ENCODE measurements around the gene ACBD4.

DNA sequence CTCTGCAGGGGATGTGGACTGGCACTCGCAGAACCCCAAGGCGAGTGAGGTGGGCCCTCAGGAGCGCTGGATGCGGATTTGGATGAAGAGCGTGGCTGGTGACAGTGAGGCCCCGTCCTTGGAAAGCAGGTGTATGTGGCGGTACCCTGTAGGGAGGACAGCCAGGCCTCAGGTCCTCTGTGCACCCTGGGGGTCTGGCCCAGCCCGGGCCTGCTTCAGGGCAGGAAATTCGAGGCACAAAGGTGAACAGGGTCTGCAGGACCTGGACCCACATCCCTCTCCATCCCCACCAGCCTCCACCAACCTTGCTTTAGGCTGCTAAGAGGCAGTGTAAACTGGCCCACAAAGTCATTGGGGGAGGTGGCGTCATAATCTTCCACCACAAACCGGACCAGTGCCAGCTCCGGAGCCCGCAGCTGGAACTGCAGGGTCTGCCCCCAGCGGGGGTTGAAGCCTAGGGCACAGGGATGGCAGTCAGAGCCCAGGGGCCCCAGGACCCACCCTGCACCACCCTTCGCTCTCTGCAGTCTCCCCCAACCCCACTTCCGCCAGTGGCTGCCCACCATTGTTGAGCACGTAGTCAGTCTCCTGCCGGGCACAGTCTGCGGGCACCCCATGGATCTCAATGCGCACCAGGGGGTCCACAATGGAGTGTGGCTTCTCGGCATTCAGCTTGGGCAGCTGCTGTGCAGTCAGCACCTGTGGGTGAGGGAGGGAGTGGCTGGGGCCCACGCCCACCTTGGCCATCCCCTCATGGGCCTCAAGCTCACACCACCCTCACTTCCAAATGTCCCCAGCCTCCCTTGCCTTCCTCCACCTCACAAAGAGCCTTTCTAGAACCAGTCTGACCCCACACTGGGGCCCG lies 22.7 kb upstream of the ACBD4 start:
- TF ChIP-seq, protein P1, sequence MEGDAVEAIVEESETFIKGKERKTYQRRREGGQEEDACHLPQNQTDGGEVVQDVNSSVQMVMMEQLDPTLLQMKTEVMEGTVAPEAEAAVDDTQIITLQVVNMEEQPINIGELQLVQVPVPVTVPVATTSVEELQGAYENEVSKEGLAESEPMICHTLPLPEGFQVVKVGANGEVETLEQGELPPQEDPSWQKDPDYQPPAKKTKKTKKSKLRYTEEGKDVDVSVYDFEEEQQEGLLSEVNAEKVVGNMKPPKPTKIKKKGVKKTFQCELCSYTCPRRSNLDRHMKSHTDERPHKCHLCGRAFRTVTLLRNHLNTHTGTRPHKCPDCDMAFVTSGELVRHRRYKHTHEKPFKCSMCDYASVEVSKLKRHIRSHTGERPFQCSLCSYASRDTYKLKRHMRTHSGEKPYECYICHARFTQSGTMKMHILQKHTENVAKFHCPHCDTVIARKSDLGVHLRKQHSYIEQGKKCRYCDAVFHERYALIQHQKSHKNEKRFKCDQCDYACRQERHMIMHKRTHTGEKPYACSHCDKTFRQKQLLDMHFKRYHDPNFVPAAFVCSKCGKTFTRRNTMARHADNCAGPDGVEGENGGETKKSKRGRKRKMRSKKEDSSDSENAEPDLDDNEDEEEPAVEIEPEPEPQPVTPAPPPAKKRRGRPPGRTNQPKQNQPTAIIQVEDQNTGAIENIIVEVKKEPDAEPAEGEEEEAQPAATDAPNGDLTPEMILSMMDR (IDR thresholded peaks at IDR 0.05; ENCODE audit: low read depth, low read length, missing input control): no peak
- TF ChIP-seq, protein P2, sequence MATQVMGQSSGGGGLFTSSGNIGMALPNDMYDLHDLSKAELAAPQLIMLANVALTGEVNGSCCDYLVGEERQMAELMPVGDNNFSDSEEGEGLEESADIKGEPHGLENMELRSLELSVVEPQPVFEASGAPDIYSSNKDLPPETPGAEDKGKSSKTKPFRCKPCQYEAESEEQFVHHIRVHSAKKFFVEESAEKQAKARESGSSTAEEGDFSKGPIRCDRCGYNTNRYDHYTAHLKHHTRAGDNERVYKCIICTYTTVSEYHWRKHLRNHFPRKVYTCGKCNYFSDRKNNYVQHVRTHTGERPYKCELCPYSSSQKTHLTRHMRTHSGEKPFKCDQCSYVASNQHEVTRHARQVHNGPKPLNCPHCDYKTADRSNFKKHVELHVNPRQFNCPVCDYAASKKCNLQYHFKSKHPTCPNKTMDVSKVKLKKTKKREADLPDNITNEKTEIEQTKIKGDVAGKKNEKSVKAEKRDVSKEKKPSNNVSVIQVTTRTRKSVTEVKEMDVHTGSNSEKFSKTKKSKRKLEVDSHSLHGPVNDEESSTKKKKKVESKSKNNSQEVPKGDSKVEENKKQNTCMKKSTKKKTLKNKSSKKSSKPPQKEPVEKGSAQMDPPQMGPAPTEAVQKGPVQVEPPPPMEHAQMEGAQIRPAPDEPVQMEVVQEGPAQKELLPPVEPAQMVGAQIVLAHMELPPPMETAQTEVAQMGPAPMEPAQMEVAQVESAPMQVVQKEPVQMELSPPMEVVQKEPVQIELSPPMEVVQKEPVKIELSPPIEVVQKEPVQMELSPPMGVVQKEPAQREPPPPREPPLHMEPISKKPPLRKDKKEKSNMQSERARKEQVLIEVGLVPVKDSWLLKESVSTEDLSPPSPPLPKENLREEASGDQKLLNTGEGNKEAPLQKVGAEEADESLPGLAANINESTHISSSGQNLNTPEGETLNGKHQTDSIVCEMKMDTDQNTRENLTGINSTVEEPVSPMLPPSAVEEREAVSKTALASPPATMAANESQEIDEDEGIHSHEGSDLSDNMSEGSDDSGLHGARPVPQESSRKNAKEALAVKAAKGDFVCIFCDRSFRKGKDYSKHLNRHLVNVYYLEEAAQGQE (IDR thresholded peaks at IDR 0.05): no peak
- TF ChIP-seq TAF1 (conservative IDR thresholded peaks at IDR 0.05) (no peak), RAD21 (IDR thresholded peaks at IDR 0.05) (no peak), GABPA (IDR thresholded peaks at IDR 0.05 in 1 of 2, conservative IDR thresholded peaks at IDR 0.05 in 1 of 2) (no peak), YY1 (IDR thresholded peaks at IDR 0.05) (no peak), JUND (IDR thresholded peaks at IDR 0.05) (no peak), FOXA1 (IDR thresholded peaks at IDR 0.05) (no peak), RXRA (IDR thresholded peaks at IDR 0.05) (no peak), EGR1 (IDR thresholded peaks at IDR 0.05; ENCODE audit: low read depth in 2 of 2) (no peak), FOXA2 (IDR thresholded peaks at IDR 0.05) (no peak)
- TF ChIP-seq, protein P3, sequence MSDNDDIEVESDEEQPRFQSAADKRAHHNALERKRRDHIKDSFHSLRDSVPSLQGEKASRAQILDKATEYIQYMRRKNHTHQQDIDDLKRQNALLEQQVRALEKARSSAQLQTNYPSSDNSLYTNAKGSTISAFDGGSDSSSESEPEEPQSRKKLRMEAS (IDR thresholded peaks at IDR 0.05): no peak
- TF ChIP-seq, protein P4, sequence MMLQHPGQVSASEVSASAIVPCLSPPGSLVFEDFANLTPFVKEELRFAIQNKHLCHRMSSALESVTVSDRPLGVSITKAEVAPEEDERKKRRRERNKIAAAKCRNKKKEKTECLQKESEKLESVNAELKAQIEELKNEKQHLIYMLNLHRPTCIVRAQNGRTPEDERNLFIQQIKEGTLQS (IDR thresholded peaks at IDR 0.05): no peak
